Stimulated activated CD4-positive, alpha-beta T cell treated with anti-CD3 and anti-CD28 coated beads, Interleukin-15, amount 100 ng/mL, for 24 hours (primary cell): ENCODE results near the gene CCT8L2.
"Not testable (repeated sequence)": the region's sequence is repeated elsewhere in the genome, so short reads cannot be mapped to it uniquely, and the experiment has no call there.

Experiments used
- DNase-seq: peaks from one replicate; pipeline ENCODE4 v3.0.0-alpha.2; 2020

The CCT8L2 gene

DNA sequence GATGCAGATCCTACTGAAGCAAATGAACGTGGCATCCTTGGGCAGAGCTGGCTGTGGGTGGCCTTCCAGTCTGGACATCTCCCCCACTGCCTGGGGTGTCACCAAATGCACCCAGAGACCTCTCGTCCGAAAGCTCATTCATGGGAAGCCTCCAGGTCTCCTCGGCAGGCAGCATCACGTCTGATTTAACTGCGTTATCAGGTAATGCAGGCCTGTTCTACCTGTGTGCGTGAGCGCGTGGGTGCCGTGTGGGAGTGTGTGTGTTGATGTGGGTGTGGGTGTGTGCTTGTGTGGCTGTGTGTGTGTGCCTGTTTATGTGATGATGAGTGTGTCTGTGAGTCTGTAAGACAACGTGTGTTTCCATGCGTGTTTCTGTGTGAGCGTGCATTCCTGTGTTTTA, 35.1 kb downstream of the CCT8L2 start:
- not testable (repeated sequence) for DNase-seq

DNA sequence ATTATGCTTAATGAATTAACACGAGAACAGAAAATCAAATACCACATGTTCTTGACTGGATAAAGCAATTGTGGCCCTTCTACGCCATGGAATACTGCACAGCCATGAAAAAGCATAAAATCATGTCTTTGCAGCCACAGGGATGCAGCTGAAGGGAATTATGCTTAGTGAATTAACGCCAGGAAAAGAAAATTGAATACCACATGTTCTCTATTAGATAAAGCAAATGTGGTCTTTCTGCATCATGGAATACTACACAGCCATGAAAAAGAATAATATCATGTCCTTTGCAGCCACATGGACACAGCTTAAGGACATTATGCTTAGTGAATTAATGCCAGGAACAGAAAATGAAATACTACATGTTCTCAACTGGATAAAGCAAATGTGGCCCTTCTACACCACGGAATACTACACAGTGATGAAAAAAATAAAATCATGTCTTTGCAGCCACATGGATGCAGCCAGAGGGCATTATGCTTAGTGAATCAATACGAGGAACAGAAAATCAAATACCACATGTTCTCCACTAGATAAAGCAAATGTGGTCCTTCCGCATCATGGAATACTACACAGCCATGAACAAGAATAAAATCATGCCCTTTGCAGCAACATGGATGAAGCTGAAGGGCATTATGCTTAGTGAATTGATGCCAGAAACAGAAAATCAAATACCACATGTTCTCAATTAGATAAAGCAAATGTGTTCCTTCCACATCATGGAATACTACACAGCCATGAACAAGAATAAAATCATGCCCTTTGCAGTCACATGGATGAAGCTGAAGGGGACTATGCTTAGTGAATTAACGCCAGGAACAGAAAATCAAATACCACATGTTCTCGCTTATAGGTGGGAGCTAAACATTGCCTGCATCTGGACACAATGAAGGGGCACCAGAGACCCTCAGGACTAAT, 37.3 kb downstream of the CCT8L2 start:
- not testable (repeated sequence) for DNase-seq

DNA sequence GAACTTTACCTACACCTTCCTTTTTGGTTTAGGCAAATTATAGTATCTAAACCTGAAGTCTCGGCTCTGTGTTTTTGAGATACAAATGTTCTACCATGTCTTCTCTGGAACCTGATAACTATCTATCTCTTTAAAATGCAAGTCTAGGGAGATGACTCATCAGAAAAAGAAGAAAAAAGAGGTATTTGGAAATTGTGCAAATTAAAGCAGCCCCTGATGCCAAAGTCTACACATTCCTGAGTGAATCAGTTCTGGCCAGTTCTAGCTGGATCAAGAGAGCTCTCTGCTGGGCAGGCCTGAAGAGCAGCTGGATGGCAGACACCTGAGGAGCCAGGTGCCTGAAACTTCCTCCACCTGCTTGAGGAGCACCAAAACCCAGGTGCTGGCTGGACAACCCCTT, 49.3 kb downstream of the CCT8L2 start:
- DNase-seq = not testable (repeated sequence)
